ENCODE measurements around the gene TCEAL2. TPM values are rescaled to one million over a fixed set of nuclear protein-coding genes. Genes with fewer than 3 reads are reported as not detected.

TCEAL2 gene
- total RNA-seq, 2 donors from 2014 or later: 0.53 TPM; not detected in 1

DNA sequence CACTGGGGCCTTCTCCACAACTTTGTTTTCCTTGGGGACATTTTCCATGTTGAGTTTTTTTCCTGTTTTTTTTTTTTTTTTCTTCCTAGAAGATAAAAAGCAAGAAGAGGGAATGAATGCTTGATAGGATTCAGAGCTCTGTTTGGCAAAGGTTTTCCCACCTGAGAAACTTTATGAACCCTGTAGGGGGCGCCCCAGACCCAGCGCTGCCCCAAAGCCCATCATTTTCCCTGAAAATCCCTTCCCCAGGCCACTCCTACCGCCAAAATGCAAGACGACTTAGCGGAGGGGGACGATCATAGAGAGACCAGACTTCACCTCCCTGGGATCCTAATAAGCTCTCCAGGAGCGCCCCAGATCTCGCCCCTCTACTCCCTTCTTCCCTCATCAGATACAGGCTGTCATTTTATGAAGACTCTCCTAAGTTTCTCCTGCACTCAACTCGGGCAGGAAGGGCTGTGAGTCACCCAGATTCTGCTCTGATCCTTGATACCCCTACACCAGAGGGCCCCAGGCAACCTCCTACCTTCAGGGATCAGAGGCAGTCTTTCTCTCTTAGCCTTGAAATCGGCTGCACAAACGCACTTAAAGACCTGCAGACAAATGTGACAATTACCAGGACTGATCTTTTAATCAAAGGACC lies 28.9 kb downstream of the TCEAL2 start:
- peaks cover 13% of the 10 kb centered on the region for H3K4me1 Mint-ChIP-seq (ENCODE audit: low read depth)
- peaks cover 0 to 2% of the 10 kb centered on the region in 2 donors for H3K36me3 Mint-ChIP-seq (ENCODE audit: insufficient read depth in 2 of 2)
- H3K27me3 Mint-ChIP-seq (ENCODE audit: low read depth): peaks cover 49% of the 10 kb centered on the region
- no peaks in the 10 kb centered on the region for H3K9me3 Mint-ChIP-seq
- DNase-seq (peak; percentile 1 to 4), ATAC-seq (replicated peaks in 1 of 2) (no peak)
- no peak overlapping the region for H3K27ac Mint-ChIP-seq
- H3K4me3 Mint-ChIP-seq: peak overlapping the region; percentile 95 to 97

DNA sequence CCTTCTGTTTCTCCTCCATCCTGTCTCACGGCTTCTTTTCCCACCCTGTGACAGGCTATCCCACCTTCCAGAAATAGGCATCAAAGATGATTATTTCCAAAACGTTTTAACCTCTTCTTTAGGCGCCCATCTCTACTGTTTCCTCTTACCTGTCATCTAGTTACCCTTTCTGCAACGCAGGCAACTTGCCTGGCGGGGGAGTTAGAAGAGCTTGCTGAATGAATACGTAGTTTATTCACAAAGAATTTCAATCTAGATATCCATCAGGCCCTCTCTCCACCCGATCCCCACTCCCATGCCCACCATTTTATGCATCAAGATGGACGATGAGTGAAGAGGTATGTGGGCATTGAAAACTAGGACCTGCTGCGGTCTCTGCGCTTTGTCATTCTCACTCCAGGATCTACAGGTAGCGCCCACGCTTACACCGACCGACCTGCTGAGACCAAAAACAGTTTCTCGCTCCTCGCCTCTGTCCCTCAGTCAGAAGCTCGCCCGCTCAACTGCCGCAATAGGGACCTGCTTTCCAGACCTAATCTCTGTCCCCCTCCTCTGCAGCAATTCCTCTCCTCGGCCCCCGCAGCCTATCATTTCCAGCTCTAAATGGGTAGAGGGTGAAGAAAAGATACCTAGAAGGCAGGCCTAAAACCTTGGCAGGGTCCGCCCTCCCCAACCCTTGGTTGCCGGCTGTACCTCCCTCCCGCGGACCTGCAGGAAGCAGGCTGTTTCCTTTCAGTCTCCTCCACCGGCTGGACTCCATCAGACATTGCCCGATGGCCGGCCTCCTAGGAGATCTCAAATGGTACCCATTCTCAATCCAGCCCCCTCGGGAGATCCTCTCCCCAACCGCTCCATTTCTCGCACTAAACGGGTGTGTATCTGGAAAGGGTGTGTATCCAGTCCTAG lies 29.7 kb downstream of the TCEAL2 start:
- peak; percentile 12 to 33 for DNase-seq
- peaks cover 48% of the 10 kb centered on the region for H3K27me3 Mint-ChIP-seq (ENCODE audit: low read depth)
- peak overlapping the region; percentile 95 to 97 for H3K4me3 Mint-ChIP-seq
- ATAC-seq (replicated peaks in 1 of 2): peak; percentile 63 to 66
- H3K9me3 Mint-ChIP-seq: no peaks in the 10 kb centered on the region
- peaks cover 13% of the 10 kb centered on the region for H3K4me1 Mint-ChIP-seq (ENCODE audit: low read depth)
- H3K27ac Mint-ChIP-seq: peak overlapping the region; percentile 94
- peaks cover 0 to 2% of the 10 kb centered on the region in 2 donors for H3K36me3 Mint-ChIP-seq (ENCODE audit: insufficient read depth in 2 of 2)

DNA sequence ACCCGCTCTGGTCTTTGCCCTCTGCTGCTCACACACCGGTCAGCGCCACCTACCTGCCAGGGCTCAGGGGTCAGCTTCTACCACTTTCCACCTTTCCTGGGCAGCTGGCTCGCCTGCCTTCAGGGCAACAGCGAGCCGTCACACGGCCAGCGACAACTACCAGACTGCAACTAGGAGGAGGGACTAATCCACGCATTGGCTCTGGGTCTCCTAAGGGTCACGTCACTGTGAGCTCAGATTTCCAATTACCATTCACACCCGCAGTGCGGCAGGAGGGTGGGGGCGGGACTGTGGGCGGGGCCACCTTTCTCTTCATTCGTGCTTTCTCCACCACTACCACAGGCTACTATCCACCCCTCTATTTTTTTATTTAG lies 30.3 kb downstream of the TCEAL2 start, which contains the start of gene BEX5:
Gene BEX5, minus strand, starts transcription at position 172 of the 374 bp plus-strand sequence. CDS start 1,712 bp downstream, outside the sequence.
- peak; percentile 95 to 96 for ATAC-seq (replicated peaks in 1 of 2)
- Mint-ChIP-seq H3K27ac (peak within 1 kb of the TSS; percentile 94), H3K9me3 (no peaks in the 10 kb centered on the region), H3K4me3 (peak within 1 kb of the TSS; percentile 95 to 97), H3K36me3 (ENCODE audit: insufficient read depth in 2 of 2) (peaks cover 0 to 2% of the 10 kb centered on the region in 2 donors), H3K27me3 (ENCODE audit: low read depth) (peaks cover 50% of the 10 kb centered on the region), H3K4me1 (ENCODE audit: low read depth) (peaks cover 13% of the 10 kb centered on the region)
- DNase-seq: peak; percentile 46 to 58

Other genes with a start within 250 kb of the TCEAL2 start
- gene ZMAT1, start 193.7 kb upstream of the TCEAL2 start, total RNA-seq: 1 to 10 TPM; 7.8 to 9.2 TPM
- under 1 TPM in 1 of 2 donors, not detected in 1; 0.25 TPM for gene TCEAL6, start 16.8 kb downstream of the TCEAL2 start, total RNA-seq
- 1 to 10 TPM; 5.4 to 5.8 TPM for gene BEX5, start 30.3 kb downstream of the TCEAL2 start, total RNA-seq
- not detected for gene TCP11X1, start 89.6 kb downstream of the TCEAL2 start, total RNA-seq
- gene NXF2, start 121.5 kb downstream of the TCEAL2 start, total RNA-seq: not detected

Data from activated T-cell treated with anti-CD3 and anti-CD28 coated beads, Interleukin-2, amount 50 U/mL, for 72 hours (primary cell).